Fibroblast of the conjunctiva (primary cell): Measurements from ENCODE around the gene ZAP70.
"Not testable (repeated sequence)": the region's sequence is repeated elsewhere in the genome, so short reads cannot be mapped to it uniquely, and the experiment has no call there.

Experiments
- DNase-seq: peaks from one replicate; pipeline ENCODE4 v3.0.0-alpha.2; 2010; ENCODE audit warnings: low read depth

ZAP70 gene

GRCh38 chr2:97713296-97714083 lies at the start of gene ZAP70:
Gene ZAP70, plus strand, starts transcription at chr2:97713576. Its CDS starts 10,461 bp downstream, at chr2:97724037.
- no peak for DNase-seq

GRCh38 chr2:97663626-97663961 lies 49.8 kb upstream of the ZAP70 start:
- DNase-seq, result no peak

GRCh38 chr2:97663962-97664635 lies 49.3 kb upstream of the ZAP70 start, which contains the start of gene ACTR1B:
Gene ACTR1B, minus strand, starts transcription at chr2:97664044. Its CDS starts 154 bp downstream, at chr2:97663890.
- DNase-seq, result peak; percentile 97

GRCh38 chr2:97664636-97664970 lies 48.8 kb upstream of the ZAP70 start:
- no peak for DNase-seq

- no peak for DNase-seq
Measured at GRCh38 chr2:97669448-97669847, 43.9 kb upstream of the ZAP70 start, which contains the start of gene C2orf92. Gene C2orf92, plus strand, starts transcription at chr2:97669713. Its CDS starts 76 bp downstream, at chr2:97669789.

GRCh38 chr2:97670471-97670870 lies 42.9 kb upstream of the ZAP70 start:
- DNase-seq, result no peak

GRCh38 chr2:97671526-97671925 lies 41.9 kb upstream of the ZAP70 start:
- DNase-seq, result no peak

- DNase-seq, result not testable (repeated sequence)
Measured at GRCh38 chr2:97672606-97673140, 40.7 kb upstream of the ZAP70 start.

GRCh38 chr2:97673182-97673914 lies 40.0 kb upstream of the ZAP70 start:
- DNase-seq, result no peak

- no peak for DNase-seq
Measured at GRCh38 chr2:97673915-97674283, 39.5 kb upstream of the ZAP70 start.

GRCh38 chr2:97675430-97676113 lies 37.8 kb upstream of the ZAP70 start:
- DNase-seq, result no peak

- no peak for DNase-seq
Measured at GRCh38 chr2:97676620-97677019, 36.8 kb upstream of the ZAP70 start.

- DNase-seq, result no peak
Measured at GRCh38 chr2:97677480-97677879, 35.9 kb upstream of the ZAP70 start.

GRCh38 chr2:97678298-97678697 lies 35.1 kb upstream of the ZAP70 start:
- DNase-seq, result no peak

- DNase-seq, result not testable (repeated sequence)
Measured at GRCh38 chr2:97687235-97687634, 26.1 kb upstream of the ZAP70 start.

GRCh38 chr2:97688062-97688827 lies 25.1 kb upstream of the ZAP70 start:
- DNase-seq, result no peak

GRCh38 chr2:97691166-97691565 lies 22.2 kb upstream of the ZAP70 start:
- DNase-seq, result no peak

GRCh38 chr2:97693476-97693875 lies 19.9 kb upstream of the ZAP70 start:
- DNase-seq, result no peak

- no peak for DNase-seq
Measured at GRCh38 chr2:97695744-97696143, 17.6 kb upstream of the ZAP70 start.

- DNase-seq, result peak; percentile 76
Measured at GRCh38 chr2:97697252-97698235, 15.8 kb upstream of the ZAP70 start.
